Stimulated activated naive CD4-positive, alpha-beta T cell (primary cell): Measurements from ENCODE around the gene MGAM2.
"Not testable (repeated sequence)": the region's sequence is repeated elsewhere in the genome, so short reads cannot be mapped to it uniquely, and the experiment has no call there.

ENCODE experiments used
- DNase-seq, 6 experiments: peaks; one replicate each; lab custom pipeline; 2025; lab: John Stamatoyannopoulos, UW

Gene MGAM2

DNA sequence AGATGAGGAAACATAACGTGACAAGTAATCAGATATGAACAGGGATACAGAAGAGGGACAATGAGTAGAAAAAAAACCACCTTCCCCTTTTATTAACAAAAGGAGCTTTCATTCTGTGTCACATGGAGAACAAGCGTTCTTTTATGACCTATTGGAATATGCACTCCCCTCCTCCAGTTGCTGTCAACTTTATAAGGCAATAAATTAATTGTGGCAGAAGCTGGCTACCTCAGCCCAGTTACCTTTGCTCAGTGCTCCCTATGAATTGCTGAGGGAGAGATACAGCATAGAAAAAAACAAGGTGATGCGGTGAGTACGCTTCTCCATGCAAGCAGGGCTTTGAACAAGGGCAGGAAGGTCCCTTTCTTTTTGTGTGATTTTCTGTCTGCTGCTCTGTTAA lies at the start of gene MGAM2:
TSS of gene MGAM2 (plus strand) at position 220 of the 400 bp plus-strand sequence. CDS start 5,156 bp downstream, outside the sequence.
- DNase-seq, result no peak

DNA sequence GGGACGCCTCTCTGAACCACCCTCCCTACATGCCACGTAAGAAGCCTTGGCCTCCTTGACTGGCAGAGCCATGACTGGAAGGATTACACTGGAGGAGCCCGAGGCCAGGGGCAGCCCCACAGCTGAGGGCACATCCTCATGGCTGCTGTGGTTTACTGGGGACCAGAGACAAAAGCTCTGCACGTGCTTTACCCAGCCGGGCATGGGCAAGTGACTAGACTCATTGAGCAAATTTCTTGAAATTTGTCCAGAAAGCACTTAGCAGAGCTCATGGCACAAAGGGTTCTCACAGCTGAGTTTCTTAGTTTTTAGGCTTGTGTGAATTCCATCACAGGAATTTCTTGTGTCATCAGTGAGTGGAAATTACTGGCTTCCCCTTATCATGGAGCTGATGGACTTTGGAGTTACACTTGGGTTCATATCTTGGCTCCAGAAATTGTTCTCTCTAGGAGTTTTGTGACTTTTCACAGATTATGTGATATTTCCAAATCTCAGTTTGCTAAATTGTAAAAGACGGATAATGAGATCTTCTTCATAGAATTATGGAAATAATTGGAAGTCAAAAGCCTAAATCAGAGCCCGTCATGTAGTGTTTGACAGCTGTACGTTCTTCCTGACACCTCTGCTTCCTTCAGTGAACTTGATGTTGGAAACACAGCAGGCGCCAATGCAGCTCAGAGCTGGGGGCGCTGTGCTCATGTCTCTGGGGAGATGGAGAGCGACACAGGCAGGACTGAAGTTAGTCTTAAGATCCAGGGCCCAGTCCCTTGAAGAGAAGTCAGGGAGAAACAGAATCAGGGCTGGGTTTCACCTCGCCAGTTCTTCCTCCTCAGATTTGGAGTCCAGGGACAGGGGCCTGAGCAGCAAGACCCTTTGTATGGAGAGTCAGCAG lies 47.7 kb upstream of the MGAM2 start:
- DNase-seq, result no peak

DNA sequence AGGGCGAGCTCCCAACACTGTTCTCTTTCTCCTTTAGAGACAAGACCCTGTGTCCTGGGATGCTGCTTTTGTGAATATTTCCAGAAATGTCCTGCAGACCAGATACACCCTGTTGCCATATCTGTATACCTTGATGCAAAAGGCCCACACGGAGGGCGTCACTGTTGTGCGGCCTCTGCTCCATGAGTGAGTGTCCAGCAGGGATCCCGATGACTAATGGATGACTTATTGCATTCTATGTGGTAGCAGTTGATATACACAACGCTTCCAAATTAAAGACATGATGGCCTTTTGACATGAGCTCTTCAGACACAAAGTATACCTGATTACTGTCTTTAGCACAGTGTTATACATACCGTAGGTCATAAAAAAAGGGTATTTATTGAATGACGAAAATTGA lies 45.0 kb upstream of the MGAM2 start:
- no peak for DNase-seq

- no peak for DNase-seq
Observed at GRCh38 chr7:142077762-142078161, 33.8 kb upstream of the MGAM2 start.

DNA sequence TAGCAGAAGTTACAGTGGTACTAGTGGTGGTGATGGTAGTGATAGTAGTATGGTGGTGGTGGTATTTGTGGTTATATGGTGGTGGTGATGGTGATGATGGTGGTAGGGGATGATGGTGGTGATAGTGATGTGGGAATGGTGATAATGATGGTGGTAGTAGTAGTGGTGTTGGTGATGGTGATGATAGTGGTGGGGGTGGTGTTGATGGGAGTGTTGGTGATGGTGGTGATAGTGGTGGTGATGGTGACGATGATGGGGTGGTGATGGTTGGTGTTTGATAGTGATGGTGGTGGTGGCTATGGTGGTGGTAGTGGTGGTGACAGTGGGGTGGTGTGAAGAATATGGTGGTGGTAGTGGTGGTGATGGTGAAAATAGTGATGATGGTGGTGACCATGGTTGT lies 27.9 kb upstream of the MGAM2 start:
- no peak for DNase-seq

DNA sequence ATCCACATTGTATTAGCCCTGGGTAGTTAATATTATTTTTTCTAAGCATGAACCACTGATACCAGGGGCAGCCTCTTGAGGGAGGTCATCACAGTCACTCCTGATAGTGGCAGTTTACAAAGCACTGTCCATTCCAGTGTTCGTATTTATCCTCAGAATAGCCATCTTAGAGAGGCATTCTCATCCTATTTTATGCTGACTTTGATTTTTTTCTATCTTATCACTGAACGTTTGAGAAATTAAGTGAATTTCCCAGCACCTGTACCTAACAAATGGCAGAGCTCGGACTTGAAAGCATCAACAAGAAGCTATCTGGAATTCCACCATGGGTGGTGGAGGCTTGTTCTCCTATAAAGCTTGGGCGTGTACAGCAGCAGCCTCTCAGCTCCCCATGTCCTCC lies 26.1 kb upstream of the MGAM2 start:
- DNase-seq, result no peak

DNA sequence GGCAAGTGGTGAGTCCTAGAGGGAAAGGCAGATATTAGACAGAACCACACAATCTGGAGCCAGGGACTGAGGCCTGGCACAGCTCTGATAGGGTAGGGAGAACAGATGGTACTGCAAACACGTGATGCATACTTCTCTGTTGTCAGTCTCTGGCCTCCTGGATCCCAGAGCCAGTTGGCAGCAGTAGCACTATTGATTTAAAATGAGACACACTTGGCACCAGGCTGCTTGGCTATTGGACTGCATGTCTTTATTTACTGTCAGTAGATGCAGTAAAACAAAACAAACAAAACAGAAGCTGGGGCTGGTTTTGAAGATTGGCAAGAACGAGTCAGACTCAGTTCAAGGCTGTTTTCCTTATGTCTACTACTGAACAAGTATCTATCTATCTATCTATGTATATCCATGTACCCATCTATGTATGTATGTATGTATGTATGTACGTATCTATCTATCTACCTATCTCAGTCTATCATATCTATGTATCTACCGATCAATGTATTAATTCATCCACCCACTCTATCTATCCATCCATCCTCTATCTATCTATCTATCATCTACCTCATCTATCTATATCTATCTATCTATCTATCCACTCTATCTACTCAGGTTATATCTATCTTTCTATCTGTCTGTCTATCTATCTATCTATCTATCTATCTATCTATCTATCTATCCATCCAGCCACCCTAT lies 23.4 kb upstream of the MGAM2 start:
- DNase-seq, result no peak

GRCh38 chr7:142089035-142089434 lies 22.5 kb upstream of the MGAM2 start:
- no peak for DNase-seq

GRCh38 chr7:142091961-142092360 lies 19.6 kb upstream of the MGAM2 start:
- DNase-seq, result no peak

GRCh38 chr7:142094861-142095260 lies 16.7 kb upstream of the MGAM2 start:
- no peak for DNase-seq

DNA sequence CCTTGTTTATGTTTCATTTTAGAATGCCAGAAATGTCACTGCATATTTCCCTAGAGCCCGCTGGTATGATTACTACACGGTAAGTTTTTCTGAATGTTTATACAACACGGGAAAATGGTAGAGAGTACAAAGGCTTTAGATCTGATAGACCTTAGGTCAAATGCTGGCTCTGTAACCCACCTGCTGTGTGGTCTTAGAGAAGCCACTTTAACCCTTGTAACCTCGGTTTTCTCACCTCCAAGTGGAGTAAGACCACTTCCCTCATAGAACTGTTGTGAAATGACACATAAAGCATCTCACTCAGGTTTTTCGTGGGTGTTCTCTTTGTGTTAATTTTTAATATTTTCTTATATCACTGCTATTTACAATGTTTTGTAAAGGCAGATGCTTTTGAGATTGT lies 13.9 kb upstream of the MGAM2 start:
- DNase-seq, result no peak

GRCh38 chr7:142098004-142098403 lies 13.5 kb upstream of the MGAM2 start:
- DNase-seq, result no peak

DNA sequence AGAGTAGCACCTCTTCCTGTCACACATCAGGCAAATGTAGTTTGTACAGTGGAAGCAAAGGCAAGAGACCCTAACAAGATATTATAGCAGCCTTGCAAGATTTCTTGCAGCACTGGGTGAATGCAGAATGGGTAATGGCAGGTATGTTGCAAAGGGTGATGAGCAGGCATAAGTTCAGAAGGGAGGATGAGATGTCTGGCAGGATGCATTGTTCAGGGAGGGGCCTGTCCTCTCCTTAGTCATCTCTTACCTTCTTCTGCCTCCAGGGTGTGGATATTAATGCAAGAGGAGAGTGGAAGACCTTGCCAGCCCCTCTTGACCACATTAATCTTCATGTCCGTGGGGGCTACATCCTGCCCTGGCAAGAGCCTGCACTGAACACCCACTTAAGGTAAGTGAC lies 12.2 kb upstream of the MGAM2 start:
- not testable (repeated sequence) for DNase-seq

- DNase-seq, result no peak
Observed at GRCh38 chr7:142100634-142101033, 10.9 kb upstream of the MGAM2 start.

DNA sequence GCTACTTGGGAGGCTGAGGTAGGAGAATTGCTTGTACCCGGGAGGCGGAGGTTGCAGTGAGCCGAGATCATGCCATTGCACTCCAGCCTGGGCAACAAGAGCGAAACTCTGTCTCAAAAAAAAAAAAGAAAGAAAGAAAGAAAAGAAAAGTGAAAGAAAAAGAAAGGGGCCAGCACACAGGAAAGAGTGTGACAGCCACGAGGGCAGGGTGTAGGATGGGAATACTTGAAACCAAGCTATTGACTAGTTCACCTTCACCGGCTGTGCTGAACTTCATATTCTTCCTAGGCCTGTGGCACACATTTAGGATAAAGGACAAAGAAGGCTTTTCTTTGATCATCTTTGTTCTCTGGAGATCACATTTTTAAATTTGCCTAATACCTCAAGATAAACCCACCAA lies 9.7 kb upstream of the MGAM2 start:
- not testable (repeated sequence) for DNase-seq

GRCh38 chr7:142104550-142105527 lies 6.7 kb upstream of the MGAM2 start:
- DNase-seq, result no peak

GRCh38 chr7:142108728-142109505 lies 2.6 kb upstream of the MGAM2 start:
- DNase-seq, result no peak

- no peak for DNase-seq
Observed at GRCh38 chr7:142110098-142110497, 1.4 kb upstream of the MGAM2 start.

GRCh38 chr7:142110638-142111037 lies 880 bp upstream of the MGAM2 start:
- no peak for DNase-seq

DNA sequence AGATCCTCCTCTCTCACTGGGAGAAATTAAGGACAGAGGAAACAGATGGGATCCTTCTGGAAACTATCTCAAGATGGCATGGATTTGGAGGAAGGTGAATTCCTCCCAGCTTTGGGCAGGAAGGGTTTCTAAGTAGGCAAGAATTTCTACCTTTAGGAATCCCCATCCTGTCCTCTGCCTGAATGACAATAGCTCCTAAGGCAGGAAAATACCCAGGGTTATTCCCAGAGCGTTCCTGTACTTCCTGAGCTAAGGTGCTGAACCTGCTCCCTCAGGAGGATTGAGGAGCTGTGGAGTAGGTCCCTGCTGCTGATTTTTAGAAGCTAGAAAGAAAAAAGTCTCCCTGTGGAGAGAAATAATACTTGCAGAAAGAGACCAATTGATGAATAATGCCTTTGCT lies 568 bp downstream of the MGAM2 start:
- no peak for DNase-seq

- no peak for DNase-seq
Observed at GRCh38 chr7:142114207-142114606, 2.7 kb downstream of the MGAM2 start.
